Bronchus fibroblast of lung (primary cell): Measurements from ENCODE around the gene EMILIN1. TPM values are rescaled to one million over a fixed set of nuclear protein-coding genes. Genes with fewer than 3 reads are reported as not detected.

Source experiments
- total RNA-seq: library from RNA; depleted of rRNA; stranded (reverse); fragments of >200 nt; gene quantifications from 2 replicates; pipeline ENCODE4 v1.2.3, GENCODE V29; 2015

Gene EMILIN1
- 188 and 191 TPM in 2 replicates for total RNA-seq

DNA sequence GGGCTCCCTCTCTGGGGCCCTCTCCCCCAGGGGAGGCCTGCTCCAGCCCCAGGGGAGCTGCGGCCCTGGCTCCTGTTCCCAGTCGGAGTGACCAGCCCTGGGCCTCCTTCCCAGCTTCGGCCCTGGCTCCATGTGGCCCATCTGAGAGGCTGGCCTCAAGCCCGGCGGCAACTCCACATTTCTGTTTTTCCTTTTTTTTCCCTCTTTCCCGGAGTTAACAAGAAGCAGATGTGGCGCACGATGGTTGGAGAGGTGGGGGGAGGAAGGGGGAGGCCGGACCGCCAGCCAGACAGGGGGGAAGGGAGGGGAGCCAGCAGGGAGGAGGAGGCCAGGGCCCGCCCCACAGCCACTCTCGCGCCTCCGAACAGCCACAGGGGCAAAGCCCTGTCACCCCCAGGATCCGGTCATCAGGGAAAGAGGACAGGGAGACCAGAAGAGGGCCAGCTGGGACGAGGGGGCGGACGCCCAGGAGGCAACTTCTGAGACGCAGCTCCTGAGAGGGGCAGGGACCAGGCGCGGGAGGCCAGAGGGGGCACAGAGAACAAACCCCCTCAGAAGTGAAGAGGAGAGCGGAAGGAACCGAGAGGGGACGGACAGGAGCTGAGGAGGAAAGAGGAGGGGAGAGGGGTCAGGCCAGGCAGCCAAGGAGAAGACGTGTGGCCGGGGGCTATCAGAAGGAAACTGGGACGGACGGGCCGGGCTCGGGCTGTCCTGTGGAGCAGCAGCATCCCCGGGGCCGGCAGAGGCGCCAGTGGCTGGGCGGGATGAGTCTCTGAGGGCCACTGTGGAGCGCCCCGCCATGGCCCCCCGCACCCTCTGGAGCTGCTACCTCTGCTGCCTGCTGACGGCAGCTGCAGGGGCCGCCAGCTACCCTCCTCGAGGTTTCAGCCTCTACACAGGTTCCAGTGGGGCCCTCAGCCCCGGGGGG, at the start of gene EMILIN1:
Gene EMILIN1, plus strand, starts transcription at position 349 of the 928 bp plus-strand sequence. Its CDS starts 451 bp downstream, at position 800.

DNA sequence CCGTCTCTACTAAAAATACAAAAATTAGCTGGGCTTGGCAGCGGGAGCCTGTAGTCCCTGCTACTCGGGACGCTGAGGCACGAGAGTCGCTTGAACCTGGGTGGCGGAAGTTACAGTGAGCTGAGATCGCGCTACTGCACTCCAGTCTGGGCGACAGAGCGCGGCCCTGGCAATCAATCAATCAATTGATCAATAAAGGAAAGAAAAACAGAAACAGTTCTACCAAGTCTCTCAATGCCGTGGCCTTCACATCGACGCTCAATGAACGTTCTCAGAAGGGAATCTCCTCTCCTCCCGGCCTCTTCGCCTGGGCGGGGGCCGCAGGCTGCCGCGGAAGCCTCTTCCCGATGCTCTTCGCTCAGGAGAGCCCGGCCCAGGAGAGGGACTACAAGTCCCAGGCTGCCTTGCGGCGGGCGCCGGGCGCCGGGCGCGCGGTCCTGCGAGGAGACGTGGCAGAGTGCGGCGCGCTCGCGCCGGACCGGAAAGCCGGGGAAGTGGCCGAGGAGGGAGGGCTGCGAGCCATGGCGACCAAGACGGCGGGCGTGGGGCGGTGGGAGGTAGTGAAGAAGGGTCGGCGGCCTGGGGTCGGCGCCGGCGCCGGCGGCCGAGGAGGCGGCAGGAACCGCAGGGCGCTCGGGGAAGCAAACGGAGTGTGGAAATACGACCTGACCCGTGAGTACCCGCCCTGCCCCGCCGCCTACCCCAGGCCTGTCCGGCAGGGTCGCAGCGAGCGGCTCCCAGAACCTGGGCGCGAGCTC, 45.7 kb upstream of the EMILIN1 start, which contains the start of gene TMEM214:
Gene TMEM214, plus strand, starts transcription at position 471 of the 758 bp plus-strand sequence. Its CDS starts 51 bp downstream, at position 522.

DNA sequence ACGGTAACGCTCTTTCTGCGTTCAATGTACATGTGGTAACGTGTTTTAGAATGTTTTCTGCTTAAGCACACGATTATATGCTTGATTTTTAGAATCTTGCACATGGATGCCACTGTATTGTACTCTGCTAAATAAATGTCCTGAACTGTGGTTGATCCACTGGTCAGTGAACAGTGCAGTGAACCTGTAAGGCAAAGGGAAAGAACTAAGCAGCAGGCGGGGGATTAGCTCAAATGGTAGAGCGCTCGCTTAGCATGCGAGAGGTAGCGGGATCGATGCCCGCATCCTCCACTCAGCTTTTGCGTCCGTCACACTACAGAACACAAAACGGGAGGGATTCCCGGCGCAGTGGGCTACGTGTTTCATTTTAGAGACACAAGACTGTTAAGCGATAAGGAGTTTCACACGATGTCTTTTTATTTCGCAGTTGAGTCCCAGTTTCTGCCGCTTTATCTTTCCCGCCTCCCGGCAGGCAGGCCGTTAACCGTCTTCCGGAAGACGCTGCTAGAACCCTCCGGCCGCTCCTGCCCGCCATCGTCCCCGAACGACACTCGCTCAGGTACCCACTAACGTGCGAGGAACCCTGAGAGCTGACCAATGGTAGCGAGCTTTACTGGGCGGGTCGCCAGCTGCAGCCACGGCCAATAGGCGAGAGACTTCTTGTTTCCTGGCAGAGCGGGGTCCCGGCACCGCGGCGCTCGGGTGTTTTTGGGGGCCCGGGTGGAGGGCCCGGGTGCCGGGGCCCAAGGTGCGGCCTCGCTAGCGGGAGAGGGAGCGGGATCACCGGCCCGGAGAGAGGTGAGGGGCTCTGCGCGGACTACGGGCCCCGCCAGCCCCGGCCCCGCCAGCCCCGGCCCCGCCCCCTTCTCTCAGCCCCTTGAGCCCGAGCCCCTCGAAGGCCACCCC, 27.2 kb upstream of the EMILIN1 start, which contains the start of gene AGBL5:
Gene AGBL5, plus strand, starts transcription at position 673 of the 906 bp plus-strand sequence. CDS start 1,291 bp downstream, outside the sequence.

GRCh38 chr2:27071277-27071989, 7.0 kb upstream of the EMILIN1 start, which contains the start of gene OST4:
Gene OST4 (minus strand): TSS chr2:27071654.

DNA sequence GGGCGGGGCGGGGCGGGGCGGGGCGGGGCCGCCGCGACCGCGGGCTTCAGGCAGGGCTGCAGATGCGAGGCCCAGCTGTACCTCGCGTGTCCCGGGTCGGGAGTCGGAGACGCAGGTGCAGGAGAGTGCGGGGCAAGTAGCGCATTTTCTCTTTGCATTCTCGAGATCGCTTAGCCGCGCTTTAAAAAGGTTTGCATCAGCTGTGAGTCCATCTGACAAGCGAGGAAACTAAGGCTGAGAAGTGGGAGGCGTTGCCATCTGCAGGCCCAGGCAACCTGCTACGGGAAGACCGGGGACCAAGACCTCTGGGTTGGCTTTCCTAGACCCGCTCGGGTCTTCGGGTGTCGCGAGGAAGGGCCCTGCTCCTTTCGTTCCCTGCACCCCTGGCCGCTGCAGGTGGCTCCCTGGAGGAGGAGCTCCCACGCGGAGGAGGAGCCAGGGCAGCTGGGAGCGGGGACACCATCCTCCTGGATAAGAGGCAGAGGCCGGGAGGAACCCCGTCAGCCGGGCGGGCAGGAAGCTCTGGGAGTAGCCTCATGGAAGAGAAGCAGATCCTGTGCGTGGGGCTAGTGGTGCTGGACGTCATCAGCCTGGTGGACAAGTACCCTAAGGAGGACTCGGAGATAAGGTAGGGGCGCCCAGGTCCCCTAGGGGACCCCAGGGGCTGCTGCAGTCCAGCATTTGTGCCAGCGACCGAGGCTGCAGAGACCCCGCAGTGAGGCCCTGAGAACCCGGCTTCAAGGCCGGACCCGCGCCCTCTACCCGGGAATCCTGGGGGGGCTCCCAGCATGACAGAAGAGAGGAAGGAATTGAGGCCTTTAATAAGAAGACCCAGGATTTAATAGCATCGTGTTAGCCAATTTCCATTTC, 8.5 kb downstream of the EMILIN1 start, which contains the start of gene KHK:
Gene KHK, plus strand, starts transcription at position 49 of the 870 bp plus-strand sequence. Its CDS starts 488 bp downstream, at position 537.

GRCh38 chr2:27118525-27119329, 40.3 kb downstream of the EMILIN1 start, which contains the start of gene CGREF1:
Gene CGREF1 (minus strand): TSS chr2:27119128. CDS start chr2:27104366, 14,762 bp downstream.

DNA sequence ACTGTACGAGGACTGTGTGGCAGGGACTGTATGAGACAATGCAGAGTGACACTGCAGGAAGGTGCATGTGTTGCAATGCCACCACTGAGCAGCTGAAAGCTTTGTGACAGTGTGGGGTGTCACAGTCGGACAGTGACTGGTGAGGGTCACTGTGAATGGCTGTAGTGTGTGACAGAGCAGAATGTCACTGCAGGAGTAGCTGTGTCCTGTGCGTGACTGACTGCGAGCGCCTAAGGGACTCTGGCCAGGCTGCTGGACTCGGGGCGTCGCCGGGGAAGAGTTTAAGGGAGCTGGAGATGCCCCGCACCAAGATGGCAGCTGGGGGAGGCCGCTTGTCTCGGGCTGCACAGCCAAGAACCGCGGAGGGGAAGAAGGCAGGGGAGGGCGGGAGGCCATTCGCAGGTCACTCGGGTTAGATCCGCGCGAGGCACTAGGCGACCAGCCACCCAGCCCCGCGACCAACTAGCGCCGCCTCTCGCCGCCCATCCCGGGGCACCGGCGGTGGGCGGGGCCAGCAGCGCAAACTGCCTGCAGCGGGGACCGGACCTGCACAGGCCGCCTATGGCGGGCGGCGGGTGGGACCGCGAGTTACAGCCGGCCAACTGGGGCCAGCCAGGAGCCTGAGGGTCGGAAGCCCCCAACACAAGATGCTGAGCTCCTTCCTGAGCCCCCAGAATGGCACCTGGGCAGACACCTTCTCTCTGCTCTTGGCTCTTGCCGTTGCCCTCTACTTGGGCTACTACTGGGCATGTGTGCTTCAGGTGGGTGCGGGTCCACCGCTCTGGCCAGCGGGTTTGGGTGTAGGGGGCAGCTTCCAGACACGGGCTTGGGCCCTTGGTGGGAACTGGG, 45.1 kb downstream of the EMILIN1 start, which contains the start of gene ABHD1:
Gene ABHD1, plus strand, starts transcription at position 514 of the 849 bp plus-strand sequence. Its CDS starts 134 bp downstream, at position 648.

DNA sequence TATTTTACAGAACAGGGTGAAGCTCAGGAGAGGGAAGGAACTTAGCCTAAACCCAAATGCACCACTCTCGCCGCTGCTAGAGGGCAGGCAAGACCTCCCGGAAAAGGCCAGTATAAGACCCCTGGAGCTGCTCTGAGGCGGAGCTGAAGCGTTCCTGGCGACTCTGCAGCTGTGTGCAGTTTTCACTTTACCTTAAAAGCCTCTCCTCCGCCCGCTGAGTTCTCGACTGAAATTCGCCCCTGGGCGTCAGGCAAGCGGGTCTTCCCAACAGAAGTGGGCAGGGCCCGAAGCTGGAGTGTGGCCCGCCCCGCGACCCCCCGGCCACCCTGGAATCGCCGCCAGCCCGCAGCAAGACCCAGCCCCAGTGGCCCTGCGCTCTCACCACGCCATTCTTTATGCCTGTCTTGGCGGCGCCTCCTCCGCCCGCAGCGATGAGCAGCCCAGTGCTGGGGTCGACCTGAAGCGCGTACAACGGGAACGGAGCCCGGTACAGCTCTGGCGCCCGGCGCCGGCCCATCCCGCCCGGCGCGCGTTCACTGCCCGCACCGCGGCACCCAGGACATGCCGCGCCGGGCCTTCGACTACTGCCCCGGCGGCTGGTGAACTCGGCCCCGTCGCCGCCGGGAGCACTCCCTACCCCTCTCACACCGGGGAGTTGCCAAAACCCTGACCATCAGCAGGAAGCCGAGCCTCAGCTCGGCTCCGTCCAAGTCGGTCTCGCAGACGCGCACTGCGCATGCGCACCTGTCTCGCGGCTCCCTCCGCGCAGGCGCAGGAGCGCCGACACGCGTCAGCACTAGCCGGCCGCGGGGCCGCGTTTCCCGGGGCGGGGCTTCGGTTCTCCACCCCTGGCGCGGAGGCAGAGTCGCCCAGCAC, 55.7 kb downstream of the EMILIN1 start, which contains the start of gene PREB:
Gene PREB, minus strand, starts transcription at position 732 of the 876 bp plus-strand sequence. Its CDS starts 215 bp downstream, at position 517.

Other genes with a start within 250 kb of the EMILIN1 start
- gene DPYSL5, start 230.5 kb upstream of the EMILIN1 start, total RNA-seq, result not detected in 2 replicates
- gene MAPRE3, start 108.0 kb upstream of the EMILIN1 start, total RNA-seq, result 1.3 and 1.8 TPM in 2 replicates
- gene TMEM214, start 45.6 kb upstream of the EMILIN1 start, total RNA-seq, result 39.8 and 43.1 TPM in 2 replicates
- 22.6 and 24.2 TPM in 2 replicates for gene AGBL5, start 26.9 kb upstream of the EMILIN1 start, total RNA-seq
- gene OST4, start 7.0 kb upstream of the EMILIN1 start, total RNA-seq, result 475 and 505 TPM in 2 replicates
- 3.2 and 3.6 TPM in 2 replicates for gene KHK, start 8.2 kb downstream of the EMILIN1 start, total RNA-seq
- 1.5 and 2.2 TPM in 2 replicates for gene CGREF1, start 40.5 kb downstream of the EMILIN1 start, total RNA-seq
- gene ABHD1, start 45.2 kb downstream of the EMILIN1 start, total RNA-seq, result not detected in 2 replicates
- gene PREB, start 56.0 kb downstream of the EMILIN1 start, total RNA-seq, result 57.3 and 57.7 TPM in 2 replicates
- not detected in 2 replicates for gene PRR30, start 60.8 kb downstream of the EMILIN1 start, total RNA-seq
- gene TCF23, start 70.4 kb downstream of the EMILIN1 start, total RNA-seq, result not detected in 2 replicates
- gene ATRAID, start 133.4 kb downstream of the EMILIN1 start, total RNA-seq, result 224 and 227 TPM in 2 replicates
- 27.1 and 28.2 TPM in 2 replicates for gene SLC5A6, start 133.7 kb downstream of the EMILIN1 start, total RNA-seq
- gene CAD, start 138.8 kb downstream of the EMILIN1 start, total RNA-seq, result 58.7 and 59.6 TPM in 2 replicates
- 0.15 and 0.34 TPM in 2 replicates for gene SLC30A3, start 184.4 kb downstream of the EMILIN1 start, total RNA-seq
- gene DNAJC5G, start 196.8 kb downstream of the EMILIN1 start, total RNA-seq, result not detected in 2 replicates
- 0.17 TPM in 1 of 2 replicates, not detected in the other for gene TRIM54, start 203.8 kb downstream of the EMILIN1 start, total RNA-seq
- 0.15 and 0.84 TPM in 2 replicates for gene UCN, start 229.8 kb downstream of the EMILIN1 start, total RNA-seq
- 115 and 122 TPM in 2 replicates for gene MPV17, start 244.5 kb downstream of the EMILIN1 start, total RNA-seq